Thyroid gland (tissue), 4 donors: ENCODE results near the gene HSPA12A. TPM values are rescaled to one million over a fixed set of nuclear protein-coding genes. Genes with fewer than 3 reads are reported as not detected.

Source experiments
- DNase-seq, 2 donors: peaks; one replicate each; pipeline ENCODE4 v3.0.0-alpha.2; 2019
- H3K27ac ChIP-seq, 3 donors: fragments of 200-600 bp; sonication (generic); 1 replicate in 2 of 3; 2 replicates in 1 of 3; pipeline ENCODE4 v1.5.1; 2016 to 2019; ENCODE audit warnings: mild to moderate bottlenecking in 1 of 3, moderate library complexity in 1 of 3
- H3K27me3 ChIP-seq: fragments of 200-600 bp; sonication (generic); one replicate; pipeline ENCODE4 v1.5.1; 2019
- H3K36me3 ChIP-seq, 2 donors: fragments of 200-600 bp; sonication (generic); one replicate each; pipeline ENCODE4 v1.5.1; 2016 to 2019
- H3K4me1 ChIP-seq, 2 donors: fragments of 200-600 bp; sonication (generic); one replicate each; pipeline ENCODE4 v1.5.1; 2017 to 2019
- H3K4me3 ChIP-seq, 3 donors: fragments of 200-600 bp; sonication (generic); replicated peaks in 1 of 3; 1 replicate in 2 of 3; 2 replicates in 1 of 3; pipeline ENCODE4 v1.5.1; 2016; ENCODE audit warnings: mild to moderate bottlenecking in 1 of 3
- H3K9me3 ChIP-seq: fragments of 200-600 bp; sonication (generic); one replicate; pipeline ENCODE4 v1.5.1; 2017
- CTCF ChIP-seq, 6 experiments: fragments of 200-600 bp in 3 of 6; fragments of 450-650 bp in 3 of 6; sonication (generic) in 3 of 6; IDR thresholded peaks; one replicate each; pipeline ENCODE4 v1.5.1; 2016 to 2019; ENCODE audit warnings: antibody characterized with exemption in 6 of 6, mild to moderate bottlenecking in 2 of 6, inconsistent platforms in 1 of 6, moderate library complexity in 1 of 6
- POLR2A ChIP-seq, 2 donors: fragments of 450-650 bp; IDR thresholded peaks; one replicate each; pipeline ENCODE4 v1.6.1; 2017; ENCODE audit warnings: antibody characterized with exemption in 2 of 2, mild to moderate bottlenecking in 2 of 2, moderate library complexity in 1 of 2
- WGBS, 2 donors: methylation state at CpG; one replicate each; pipeline ENCODE4 v1.1.5; 2017; 5-methylcytosine and 5-hydroxymethylcytosine counted together
- intact Hi-C: fragments of 100-400 bp; cut with DNase I; formaldehyde crosslinking; loops from one replicate; pipeline ENCODE4 v1.15.1; 2023
- total RNA-seq, 4 donors: library from RNA; depleted of rRNA; stranded (reverse); fragments of >200 nt; gene quantifications; one replicate each; pipeline ENCODE4 v1.2.3, GENCODE V29; 2016

HSPA12A gene
- total RNA-seq, 4 donors from 2014 or later, result 22.6 to 37.3 (median 34.6) TPM

GRCh38 chr10:116669832-116670644, 72.3 kb downstream of the HSPA12A start:
- TF ChIP-seq CTCF (IDR thresholded peaks at IDR 0.05), result no peak
- no peak for TF ChIP-seq POLR2A (IDR thresholded peaks at IDR 0.05)
- Histone ChIP-seq H3K9me3 (no peaks in the 10 kb centered on the region), H3K36me3 (peaks cover 2 to 10% of the 10 kb centered on the region in 2 donors), H3K4me1 (peaks cover 10 to 15% of the 10 kb centered on the region in 2 donors), H3K27ac (peak overlapping the region in 1 of 3 donors; percentile 43), H3K27me3 (no peaks in the 10 kb centered on the region), H3K4me3 (peak overlapping the region in 2 of 3 donors; percentile 24 to 36)
- peak; percentile 61 to 62 for DNase-seq
- 31 to 41% methylated on average over 14 to 15 of the region's 41 CpGs for WGBS, 2 donors
- intact Hi-C loops, result no loop called here

- Histone ChIP-seq H3K9me3 (no peaks in the 10 kb centered on the region), H3K4me1 (peaks cover 10 to 15% of the 10 kb centered on the region in 2 donors), H3K27me3 (no peaks in the 10 kb centered on the region), H3K36me3 (peaks cover 0 to 6% of the 10 kb centered on the region in 2 donors), H3K4me3 (no peak overlapping the region), H3K27ac (peak overlapping the region in 1 of 3 donors; percentile 43)
- DNase-seq, result no peak
- intact Hi-C loops, result no loop called here
- 88 to 95% methylated on average over 4 to 5 of the region's 5 CpGs for WGBS, 2 donors
- no peak for TF ChIP-seq POLR2A (IDR thresholded peaks at IDR 0.05)
- no peak for TF ChIP-seq CTCF (IDR thresholded peaks at IDR 0.05)
These were observed 73.3 kb downstream of the HSPA12A start for GRCh38 chr10:116669080-116669479.

GRCh38 chr10:116668446-116668845, 73.9 kb downstream of the HSPA12A start:
- intact Hi-C loops, result no loop called here
- TF ChIP-seq POLR2A (IDR thresholded peaks at IDR 0.05) (no peak), CTCF (IDR thresholded peaks at IDR 0.05) (no peak)
- Histone ChIP-seq H3K36me3 (peaks cover 0 to 1% of the 10 kb centered on the region in 2 donors), H3K4me3 (no peak overlapping the region), H3K9me3 (no peaks in the 10 kb centered on the region), H3K27me3 (no peaks in the 10 kb centered on the region), H3K4me1 (peaks cover 10 to 15% of the 10 kb centered on the region in 2 donors), H3K27ac (no peak overlapping the region)
- no peak for DNase-seq
- WGBS, 2 donors, result 94 to 100% methylated on average over 2 of the region's 2 CpGs

GRCh38 chr10:116668018-116668417, 74.3 kb downstream of the HSPA12A start:
- no peaks in the 10 kb centered on the region for H3K36me3 ChIP-seq
- intact Hi-C loops, result no loop called here
- H3K4me3 ChIP-seq, result no peak overlapping the region
- no peak overlapping the region for H3K27ac ChIP-seq
- TF ChIP-seq POLR2A (IDR thresholded peaks at IDR 0.05), result no peak
- no peak for TF ChIP-seq CTCF (IDR thresholded peaks at IDR 0.05)
- 92 to 93% methylated on average over 9 of the region's 9 CpGs for WGBS, 2 donors
- H3K4me1 ChIP-seq, result peaks cover 10 to 15% of the 10 kb centered on the region in 2 donors
- H3K9me3 ChIP-seq, result no peaks in the 10 kb centered on the region
- H3K27me3 ChIP-seq, result no peaks in the 10 kb centered on the region
- no peak for DNase-seq

GRCh38 chr10:116667484-116667883, 74.9 kb downstream of the HSPA12A start:
- WGBS, 2 donors, result 87 to 96% methylated on average over 3 of the region's 3 CpGs
- intact Hi-C loops, result no loop called here
- TF ChIP-seq POLR2A (IDR thresholded peaks at IDR 0.05) (no peak), CTCF (IDR thresholded peaks at IDR 0.05) (no peak)
- Histone ChIP-seq H3K4me1 (peaks cover 10 to 15% of the 10 kb centered on the region in 2 donors), H3K9me3 (no peaks in the 10 kb centered on the region), H3K4me3 (no peak overlapping the region), H3K27ac (no peak overlapping the region), H3K27me3 (no peaks in the 10 kb centered on the region), H3K36me3 (no peaks in the 10 kb centered on the region)
- no peak for DNase-seq
